H1 (cell line): ENCODE data around the gene GJD3. TPM values are rescaled to one million over a fixed set of nuclear protein-coding genes. Genes with fewer than 3 reads are reported as not detected.
"Not testable (repeated sequence)": the region's sequence is repeated elsewhere in the genome, so short reads cannot be mapped to it uniquely, and the experiment has no call there.

Source experiments
- CTCF ChIA-PET: fragments of 300-600 bp; sonication (Branson Sonifier 250); formaldehyde crosslinking; loops from one replicate; lab custom pipeline; 2021; ENCODE audit not compliant: partially characterized antibody; lab: Charles Lee
- POLR2A ChIA-PET: fragments of 300-600 bp; sonication (Branson Sonifier 250); formaldehyde crosslinking; loops from one replicate; lab custom pipeline; 2021; ENCODE audit warnings: inconsistent platforms; ENCODE audit not compliant: partially characterized antibody; lab: Charles Lee
- DNase-seq, 2 experiments: peaks; one replicate each; pipeline versions ENCODE4 v3.0.0 to v3.0.0-alpha.2; 2010 to 2022; ENCODE audit warnings: low spot score in 2 of 2, low read depth in 1 of 2, mixed read lengths in 1 of 2
- FAIRE-seq: peaks from 2 replicates; lab custom pipeline; 2011; peaks lifted over from hg19 to GRCh38; lab: Jason Lieb, UNC
- H2AFZ ChIP-seq: 2 replicates; pipeline ENCODE4 v1.8.1; 2012; ENCODE audit warnings: low read length, inconsistent platforms
- H2AK5ac ChIP-seq: 2 replicates; pipeline ENCODE4 v1.6.1; 2013; ENCODE audit warnings: low read depth, low read length
- H2BK120ac ChIP-seq: replicated peaks from 2 replicates; pipeline ENCODE3; 2013; ENCODE audit warnings: low read depth, low read length, inconsistent platforms
- H2BK12ac ChIP-seq: 2 replicates; pipeline ENCODE4 v1.6.1; 2013; ENCODE audit warnings: low read depth, low read length
- H2BK15ac ChIP-seq: 2 replicates; pipeline ENCODE4 v1.6.1; 2013; ENCODE audit warnings: low read length
- H2BK20ac ChIP-seq: 2 replicates; pipeline ENCODE4 v1.6.1; 2013; ENCODE audit warnings: low read length
- H2BK5ac ChIP-seq: 2 replicates; pipeline ENCODE4 v1.6.1; 2013; ENCODE audit warnings: low read depth, low read length
- H3K14ac ChIP-seq: 2 replicates; pipeline ENCODE4 v1.6.1; 2013; ENCODE audit warnings: inconsistent platforms; ENCODE audit not compliant: insufficient read length
- H3K18ac ChIP-seq: 2 replicates; pipeline ENCODE4 v1.6.1; 2013; ENCODE audit warnings: low read length; ENCODE audit errors: extremely low read depth
- H3K23ac ChIP-seq: 2 replicates; pipeline ENCODE4 v1.6.1; 2013; ENCODE audit warnings: inconsistent platforms; ENCODE audit not compliant: insufficient read length
- H3K23me2 ChIP-seq: 2 replicates; pipeline ENCODE4 v1.6.1; 2013; ENCODE audit warnings: low read depth, low read length
- H3K27ac ChIP-seq: 2 replicates; pipeline ENCODE4 v1.6.1; 2011; ENCODE audit warnings: low read depth, low read length, inconsistent platforms
- H3K27me3 ChIP-seq, 4 experiments: replicated peaks in 1 of 4; 1 replicate in 1 of 4; 2 replicates in 3 of 4; pipeline versions ENCODE4 v1.6.1 to v1.8.1; 2011 to 2013; ENCODE audit warnings: low read length in 3 of 4, mild to moderate bottlenecking in 3 of 4, inconsistent platforms in 2 of 4, mixed read lengths in 2 of 4, moderate library complexity in 1 of 4; ENCODE audit not compliant: control insufficient read depth in 3 of 4, insufficient read depth in 3 of 4; ENCODE audit errors: extremely low read depth in 1 of 4
- H3K36me3 ChIP-seq, 4 experiments: 2 replicates each; pipeline versions ENCODE4 v1.6.1 to v1.8.1; 2011 to 2013; ENCODE audit warnings: mild to moderate bottlenecking in 4 of 4, low read length in 3 of 4, moderate library complexity in 2 of 4, control low read depth in 1 of 4, inconsistent platforms in 1 of 4; ENCODE audit not compliant: insufficient read depth in 4 of 4, control insufficient read depth in 2 of 4
- H3K4ac ChIP-seq: replicated peaks from 2 replicates; pipeline ENCODE3; 2013; ENCODE audit warnings: low read length, low read depth, mixed read lengths, inconsistent platforms; ENCODE audit not compliant: insufficient read length
- H3K4me1 ChIP-seq, 4 experiments: replicated peaks in 1 of 4; 1 replicate in 1 of 4; 2 replicates in 3 of 4; pipeline versions ENCODE4 v1.6.1 to v1.8.1; 2011 to 2013; ENCODE audit warnings: low read length in 3 of 4, inconsistent platforms in 2 of 4, mixed read lengths in 1 of 4; ENCODE audit not compliant: insufficient read depth in 4 of 4, control insufficient read depth in 3 of 4
- H3K4me2 ChIP-seq, 2 experiments: 2 replicates each; pipeline versions ENCODE4 v1.6.1 to v1.8.1; 2011 to 2013; ENCODE audit warnings: low read depth in 2 of 2, low read length in 2 of 2, control low read depth in 1 of 2, inconsistent platforms in 1 of 2, mild to moderate bottlenecking in 1 of 2; ENCODE audit not compliant: insufficient read depth in 1 of 2
- H3K4me3 ChIP-seq, 4 experiments: fragments of 200-600, 300-600 bp in 1 of 4; sonication (generic), shearing (Covaris generic), sonication (Bioruptor Twin) in 1 of 4; 2 replicates each; pipeline versions ENCODE4 v1.5.1 to v1.8.1; 2011 to 2016; ENCODE audit warnings: low read length in 4 of 4, low read depth in 3 of 4, control low read depth in 2 of 4, inconsistent platforms in 2 of 4, mild to moderate bottlenecking in 2 of 4, mixed read lengths in 1 of 4, moderate library complexity in 1 of 4; ENCODE audit not compliant: insufficient read depth in 2 of 4; ENCODE audit errors: extremely low read depth in 1 of 4
- H3K56ac ChIP-seq: replicated peaks from 2 replicates; pipeline ENCODE3; 2013; ENCODE audit warnings: low read depth, mild to moderate bottlenecking, mixed read lengths, low read length, inconsistent platforms; ENCODE audit not compliant: insufficient read length
- H3K79me1 ChIP-seq: 2 replicates; pipeline ENCODE4 v1.6.1; 2013; ENCODE audit warnings: low read depth, low read length, control low read depth
- H3K79me2 ChIP-seq, 2 experiments: 2 replicates each; pipeline versions ENCODE4 v1.6.1 to v1.8.1; 2012 to 2013; ENCODE audit warnings: low read length in 2 of 2, mild to moderate bottlenecking in 2 of 2, inconsistent platforms in 1 of 2; ENCODE audit not compliant: insufficient read depth in 2 of 2, control insufficient read depth in 1 of 2
- H3K9ac ChIP-seq, 4 experiments: replicated peaks in 1 of 4; 1 replicate in 1 of 4; 2 replicates in 3 of 4; pipeline versions ENCODE4 v1.6.1 to v1.8.1; 2011 to 2013; ENCODE audit warnings: low read depth in 3 of 4, low read length in 3 of 4, control low read depth in 2 of 4, mild to moderate bottlenecking in 2 of 4, moderate library complexity in 2 of 4, inconsistent platforms in 1 of 4; ENCODE audit errors: extremely low read depth in 1 of 4
- H3K9me3 ChIP-seq, 2 experiments: 2 replicates each; pipeline versions ENCODE4 v1.6.1 to v1.8.1; 2012 to 2013; ENCODE audit warnings: mild to moderate bottlenecking in 2 of 2, moderate library complexity in 2 of 2, control low read depth in 1 of 2, inconsistent platforms in 1 of 2, low read depth in 1 of 2, low read length in 1 of 2, mixed read lengths in 1 of 2; ENCODE audit not compliant: insufficient read depth in 2 of 2
- H4K20me1 ChIP-seq, 2 experiments: replicated peaks in 1 of 2; 2 replicates each; pipeline versions ENCODE3 to v1.8.1; 2011 to 2013; ENCODE audit warnings: inconsistent platforms in 2 of 2, low read length in 2 of 2, mild to moderate bottlenecking in 1 of 2; ENCODE audit not compliant: insufficient read depth in 2 of 2, control insufficient read depth in 1 of 2
- H4K5ac ChIP-seq: 2 replicates; pipeline ENCODE4 v1.6.1; 2013; ENCODE audit warnings: low read length, low read depth, mixed read lengths, inconsistent platforms; ENCODE audit not compliant: insufficient read length
- H4K8ac ChIP-seq: 2 replicates; pipeline ENCODE4 v1.8.0; 2013; ENCODE audit warnings: mild to moderate bottlenecking, moderate library complexity, low read length, inconsistent platforms; ENCODE audit not compliant: insufficient read depth; ENCODE audit errors: extremely low read depth
- H4K91ac ChIP-seq: replicated peaks from 2 replicates; pipeline ENCODE3; 2013; ENCODE audit warnings: low read length, mixed read lengths, inconsistent platforms; ENCODE audit not compliant: insufficient read length
- WGBS, 2 experiments: shearing (Covaris generic) in 1 of 2; methylation state at CpG; one replicate each; pipeline versions ENCODE4 v1.1.6 to v1.1.7; 2013 to 2015; ENCODE audit warnings: low lambda C conversion rate in 2 of 2, mixed read lengths in 2 of 2, inconsistent platforms in 1 of 2, low coverage in 1 of 2, missing lambda C conversion rate in 1 of 2; ENCODE audit not compliant: insufficient replicate concordance in 2 of 2, insufficient coverage in 1 of 2, insufficient read length in 1 of 2; ENCODE audit errors: extremely low coverage in 1 of 2, missing lambda C conversion rate in 1 of 2; 5-methylcytosine and 5-hydroxymethylcytosine counted together
- polyA plus RNA-seq, 7 experiments: library from polyadenylated mRNA; depleted of rRNA in 3 of 7; stranded (reverse) in 5 of 7; unstranded in 2 of 7; fragments of >200 nt in 5 of 7; fragments of 200-250 nt in 2 of 7; gene quantifications; 1 replicate in 5 of 7; 2 replicates in 1 of 7; 4 replicates in 1 of 7; pipeline versions ENCODE4 v1.2.1 to v1.2.3, GENCODE V29; 2011 to 2013; ENCODE audit warnings: missing spikeins in 2 of 7, mixed read lengths in 2 of 7
- total RNA-seq: library from RNA; stranded (reverse); fragmentation: NEBNext Ultra II Directional; extraction: Animal tissue kit (Norgen Biotek cat#: 25700); gene quantifications from 2 replicates; pipeline ENCODE4 v1.2.1, GENCODE V29; 2021

Gene GJD3
- total and polyA plus RNA-seq, 2 of the 8 experiments (the other 6 are each of a cell fraction or from before 2014, with no cell fraction given), result 0.53 to 1.9 TPM

DNA sequence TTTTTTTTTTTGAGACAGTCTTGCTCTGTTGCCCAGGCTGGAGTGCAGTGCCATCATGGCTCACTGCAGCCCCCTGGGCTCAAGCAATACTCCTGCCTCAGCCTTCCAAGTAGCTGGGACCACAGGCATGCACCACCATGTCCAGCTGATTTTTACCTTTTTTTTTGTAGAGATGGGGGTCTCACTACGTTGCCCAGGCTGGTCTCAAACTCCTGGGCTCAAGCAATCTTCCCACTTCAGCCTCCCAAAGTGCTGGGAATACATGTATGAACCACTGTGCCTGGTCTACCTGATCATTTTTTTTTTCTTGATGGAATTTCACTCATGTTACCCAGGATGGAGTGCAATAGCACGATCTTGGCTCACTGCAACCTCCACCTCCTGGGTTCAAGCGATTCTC, 22.0 kb upstream of the GJD3 start:
- not testable (repeated sequence) for H3K9ac ChIP-seq, H3K4me3 ChIP-seq, H3K79me2 ChIP-seq, H2AFZ ChIP-seq, DNase-seq, H3K56ac ChIP-seq, H2BK20ac ChIP-seq, H2BK5ac ChIP-seq, H3K18ac ChIP-seq, H3K14ac ChIP-seq, H2AK5ac ChIP-seq, H4K8ac ChIP-seq, H3K23ac ChIP-seq, H3K27ac ChIP-seq, H2BK120ac ChIP-seq, H4K20me1 ChIP-seq, H3K23me2 ChIP-seq, H3K4me1 ChIP-seq, FAIRE-seq, H2BK15ac ChIP-seq, H3K27me3 ChIP-seq, H4K91ac ChIP-seq, H3K79me1 ChIP-seq, H3K4ac ChIP-seq, H2BK12ac ChIP-seq, H3K9me3 ChIP-seq, H4K5ac ChIP-seq, H3K4me2 ChIP-seq
- H3K36me3 ChIP-seq, result peaks cover 5 to 42% (median 34%) of the 10 kb centered on the region in 4 experiments
- CTCF ChIA-PET, result interaction anchor here (0.6 to 1.1 kb wide), 5 partner anchors 11 to 151 kb away, joined by 3 to 4 read pairs (median 4); no protein-coding TSS in a partner anchor
- POLR2A ChIA-PET, result interaction anchor here (0.6 to 2.3 kb wide), 10 partner anchors 9 to 265 kb away, joined by 3 to 9 read pairs (median 4); no protein-coding TSS in a partner anchor
- WGBS, 2 experiments, result 90% methylated on average over 3 of the region's 3 CpGs; no CpG with 5 or more reads in 1 of the 2 experiments
